Measurements from ENCODE around the gene KIF21B. TPM values are rescaled to one million over a fixed set of nuclear protein-coding genes. Genes with fewer than 3 reads are reported as not detected.

Gene KIF21B
- total and polyA plus RNA-seq, 2 of the 8 experiments (the other 6 are each of a cell fraction or from before 2014, with no cell fraction given), result 10.8 to 26.5 TPM

DNA sequence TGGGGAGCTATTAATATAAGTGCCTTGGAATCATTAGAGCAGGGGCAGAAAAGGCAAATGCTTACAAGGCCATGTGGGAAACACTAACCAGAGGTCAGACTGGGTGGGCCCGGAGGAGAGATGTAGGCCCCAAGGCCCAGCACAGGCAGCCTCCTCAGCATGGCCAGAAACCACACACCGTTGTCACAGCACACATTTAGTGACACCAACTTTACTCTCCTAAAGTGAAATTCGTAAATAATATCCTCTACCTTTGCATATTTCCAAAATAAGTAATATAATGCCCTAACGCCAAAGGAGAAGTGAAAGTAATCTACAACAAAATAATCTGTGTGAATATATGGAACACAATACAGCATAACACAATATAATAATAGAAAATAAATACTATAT lies 62.6 kb downstream of the KIF21B start:
- H3K4me1 ChIP-seq (replicated peaks in 1 of 4; ENCODE audit: control insufficient read depth in 3 of 4, insufficient read depth in 4 of 4, low read length in 3 of 4), result peaks cover 0 to 3% (median under 1%) of the 10 kb centered on the region in 4 experiments; a peak in 2 of 7 replicates
- no peak overlapping the region for H3K4me2 ChIP-seq (ENCODE audit: insufficient read depth in 1 of 2, low read depth in 2 of 2, low read length in 2 of 2)
- FAIRE-seq, result no peak

More for the DNA sequence above, 62.6 kb downstream of the KIF21B start:
- H3K23ac ChIP-seq (ENCODE audit: insufficient read length), result no peak overlapping the region
- no peak overlapping the region for H3K27ac ChIP-seq (ENCODE audit: low read depth, low read length)
- H2BK120ac ChIP-seq (replicated peaks; ENCODE audit: low read depth, low read length), result no peak overlapping the region
- no peak overlapping the region for H3K14ac ChIP-seq (ENCODE audit: insufficient read length)
- no peaks in the 10 kb centered on the region for H3K9me3 ChIP-seq (ENCODE audit: insufficient read depth in 2 of 2, low read depth in 1 of 2, low read length in 1 of 2)
- H3K36me3 ChIP-seq (ENCODE audit: control insufficient read depth in 2 of 4, insufficient read depth in 4 of 4, low read length in 3 of 4), result no peaks in the 10 kb centered on the region
- no peak overlapping the region for H4K91ac ChIP-seq (replicated peaks; ENCODE audit: insufficient read length, low read length)
- H2BK20ac ChIP-seq (ENCODE audit: low read length), result no peak overlapping the region
- CTCF ChIA-PET (ENCODE audit: partially characterized antibody), result interaction anchor here (1.0 to 3.3 kb wide), 3 partner anchors 11 to 81 kb away, joined by 3 to 19 read pairs (median 8); no protein-coding TSS in a partner anchor
- H3K18ac ChIP-seq (ENCODE audit: extremely low read depth, low read length), result no peak overlapping the region
- no peak overlapping the region for H2BK12ac ChIP-seq (ENCODE audit: low read depth, low read length)
- H2BK15ac ChIP-seq (ENCODE audit: low read length), result no peak overlapping the region
- POLR2A ChIA-PET (ENCODE audit: partially characterized antibody), result interaction anchor here (1.3 to 2.1 kb wide), 2 partner anchors 10 to 69 kb away, joined by 3 to 5 read pairs; no protein-coding TSS in a partner anchor
- no peak overlapping the region for H3K56ac ChIP-seq (replicated peaks; ENCODE audit: insufficient read length, low read depth, low read length)
- 86% methylated on average over 4 of the region's 4 CpGs; no CpG with 5 or more reads in 1 of the 2 experiments for WGBS, 2 experiments (ENCODE audit: extremely low coverage in 1 of 2, insufficient coverage in 1 of 2, insufficient read length in 1 of 2, insufficient replicate concordance in 2 of 2, low coverage in 1 of 2, low lambda C conversion rate in 2 of 2, missing lambda C conversion rate in 1 of 2)
- H2BK5ac ChIP-seq (ENCODE audit: low read depth, low read length), result no peak overlapping the region
- no peaks in the 10 kb centered on the region for H3K79me1 ChIP-seq (ENCODE audit: low read depth, low read length)
- H3K4ac ChIP-seq (replicated peaks; ENCODE audit: insufficient read length, low read depth, low read length), result no peak overlapping the region
- no peaks in the 10 kb centered on the region for H3K23me2 ChIP-seq (ENCODE audit: low read depth, low read length)
- H2AFZ ChIP-seq (ENCODE audit: low read length), result no peak overlapping the region
- no peaks in the 10 kb centered on the region for H4K20me1 ChIP-seq (replicated peaks in 1 of 2; ENCODE audit: control insufficient read depth in 1 of 2, insufficient read depth in 2 of 2, low read length in 2 of 2)
- no peak overlapping the region for H4K8ac ChIP-seq (ENCODE audit: extremely low read depth, insufficient read depth, low read length)
- no peak overlapping the region for H2AK5ac ChIP-seq (ENCODE audit: low read depth, low read length)
- H3K27me3 ChIP-seq (replicated peaks in 1 of 4; ENCODE audit: control insufficient read depth in 3 of 4, extremely low read depth in 1 of 4, insufficient read depth in 3 of 4, low read length in 3 of 4), result no peaks in the 10 kb centered on the region
- H3K79me2 ChIP-seq (ENCODE audit: control insufficient read depth in 1 of 2, insufficient read depth in 2 of 2, low read length in 2 of 2), result no peaks in the 10 kb centered on the region
- TF ChIP-seq GTF2F1 (IDR thresholded peaks at IDR 0.05; ENCODE audit: borderline replicate concordance, low read depth, low read length) (no peak), ZNF274 (IDR thresholded peaks at IDR 0.05; ENCODE audit: borderline replicate concordance, extremely low read depth, low read length) (no peak), CBX5 (IDR thresholded peaks at IDR 0.05; ENCODE audit: low read depth, low read length) (no peak), SIRT6 (IDR thresholded peaks at IDR 0.05; ENCODE audit: low read length) (no peak), ASH2L (IDR thresholded peaks at IDR 0.05; ENCODE audit: low read length) (no peak), SUZ12 (IDR thresholded peaks at IDR 0.05; ENCODE audit: low read length) (no peak), CREB1 (IDR thresholded peaks at IDR 0.05) (no peak), CTBP2 (IDR thresholded peaks at IDR 0.05; ENCODE audit: borderline replicate concordance, insufficient read depth, insufficient read length, low read length) (no peak)
- TF ChIP-seq, protein P1, sequence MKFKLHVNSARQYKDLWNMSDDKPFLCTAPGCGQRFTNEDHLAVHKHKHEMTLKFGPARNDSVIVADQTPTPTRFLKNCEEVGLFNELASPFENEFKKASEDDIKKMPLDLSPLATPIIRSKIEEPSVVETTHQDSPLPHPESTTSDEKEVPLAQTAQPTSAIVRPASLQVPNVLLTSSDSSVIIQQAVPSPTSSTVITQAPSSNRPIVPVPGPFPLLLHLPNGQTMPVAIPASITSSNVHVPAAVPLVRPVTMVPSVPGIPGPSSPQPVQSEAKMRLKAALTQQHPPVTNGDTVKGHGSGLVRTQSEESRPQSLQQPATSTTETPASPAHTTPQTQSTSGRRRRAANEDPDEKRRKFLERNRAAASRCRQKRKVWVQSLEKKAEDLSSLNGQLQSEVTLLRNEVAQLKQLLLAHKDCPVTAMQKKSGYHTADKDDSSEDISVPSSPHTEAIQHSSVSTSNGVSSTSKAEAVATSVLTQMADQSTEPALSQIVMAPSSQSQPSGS (IDR thresholded peaks at IDR 0.05; ENCODE audit: low read length), result no peak
- no peak for DNase-seq (ENCODE audit: low read depth in 1 of 2, low spot score in 2 of 2)
- H3K4me3 ChIP-seq (ENCODE audit: extremely low read depth in 1 of 4, insufficient read depth in 2 of 4, low read depth in 3 of 4, low read length in 4 of 4), result no peak overlapping the region
- H3K9ac ChIP-seq (replicated peaks in 1 of 4; ENCODE audit: extremely low read depth in 1 of 4, low read depth in 3 of 4, low read length in 3 of 4), result no peak overlapping the region
- H4K5ac ChIP-seq (ENCODE audit: insufficient read length, low read depth, low read length), result no peak overlapping the region
